ENCODE measurements around the gene CNGA3. TPM values are rescaled to one million over a fixed set of nuclear protein-coding genes. Genes with fewer than 3 reads are reported as not detected.
"Not testable (repeated sequence)": the region's sequence is repeated elsewhere in the genome, so short reads cannot be mapped to it uniquely, and the experiment has no call there.

The CNGA3 gene
- 1.1 TPM for total RNA-seq
- long read RNA-seq, partial matches to known transcripts: 0 of 1 reads
- long read RNA-seq, other reads (novel, unspliced or antisense): 1 of 1 reads

- no peak for DNase-seq (ENCODE audit: low spot score)
Measured at GRCh38 chr2:98346311-98347236, at the start of gene CNGA3. Gene CNGA3, plus strand, starts transcription at chr2:98346456. Its CDS starts 23,520 bp downstream, at chr2:98369976.

- DNase-seq (ENCODE audit: low spot score): no peak
Measured at GRCh38 chr2:98297817-98298682, 48.2 kb upstream of the CNGA3 start.

- no peak for DNase-seq (ENCODE audit: low spot score)
Measured at GRCh38 chr2:98298683-98299164, 47.5 kb upstream of the CNGA3 start.

GRCh38 chr2:98299211-98299905, 46.9 kb upstream of the CNGA3 start:
- no peak for DNase-seq (ENCODE audit: low spot score)

- no peak for DNase-seq (ENCODE audit: low spot score)
Measured at GRCh38 chr2:98300141-98300874, 45.9 kb upstream of the CNGA3 start.

GRCh38 chr2:98301469-98301868, 44.8 kb upstream of the CNGA3 start:
- no peak for DNase-seq (ENCODE audit: low spot score)

- DNase-seq (ENCODE audit: low spot score): not testable (repeated sequence)
Measured at GRCh38 chr2:98307131-98307696, 39.0 kb upstream of the CNGA3 start.

- no peak for DNase-seq (ENCODE audit: low spot score)
Measured at GRCh38 chr2:98308068-98308467, 38.2 kb upstream of the CNGA3 start.

GRCh38 chr2:98308532-98308931, 37.7 kb upstream of the CNGA3 start:
- no peak for DNase-seq (ENCODE audit: low spot score)

- DNase-seq (ENCODE audit: low spot score): no peak
Measured at GRCh38 chr2:98309580-98309979, 36.7 kb upstream of the CNGA3 start.

- no peak for DNase-seq (ENCODE audit: low spot score)
Measured at GRCh38 chr2:98310010-98310409, 36.2 kb upstream of the CNGA3 start.

- no peak for DNase-seq (ENCODE audit: low spot score)
Measured at GRCh38 chr2:98311090-98311489, 35.2 kb upstream of the CNGA3 start.

GRCh38 chr2:98311771-98312545, 34.3 kb upstream of the CNGA3 start:
- DNase-seq (ENCODE audit: low spot score): no peak

- no peak for DNase-seq (ENCODE audit: low spot score)
Measured at GRCh38 chr2:98313492-98314250, 32.6 kb upstream of the CNGA3 start.

GRCh38 chr2:98314251-98314650, 32.0 kb upstream of the CNGA3 start:
- no peak for DNase-seq (ENCODE audit: low spot score)

GRCh38 chr2:98315957-98316356, 30.3 kb upstream of the CNGA3 start:
- DNase-seq (ENCODE audit: low spot score): no peak

GRCh38 chr2:98317214-98317613, 29.0 kb upstream of the CNGA3 start:
- DNase-seq (ENCODE audit: low spot score): no peak

GRCh38 chr2:98320171-98320570, 26.1 kb upstream of the CNGA3 start:
- DNase-seq (ENCODE audit: low spot score): not testable (repeated sequence)

Measured in mesenteric fat pad (tissue), 1 donor.